Stimulated activated memory B cell treated with anti-CD40 and anti-IgM and Interleukin-4, amounts not matched to agents 10 μg/mL and 1 μg/mL and 100 μg/mL, for 72 hours (primary cell): ENCODE measurements around the gene LRIF1.
"Not testable (repeated sequence)": the region's sequence is repeated elsewhere in the genome, so short reads cannot be mapped to it uniquely, and the experiment has no call there.

Experiments
- ATAC-seq: fragments of 150-1000 bp; cut with Tn5 transposase; 2 replicates; pipeline ENCODE4 v1.10.0; 2021
- H3K27ac Mint-ChIP-seq: one replicate; pipeline ENCODE4 v1.8.0; 2022; ENCODE audit warnings: mild to moderate bottlenecking, mixed read lengths
- H3K27me3 Mint-ChIP-seq: one replicate; pipeline ENCODE4 v1.8.0; 2022; ENCODE audit warnings: mixed read lengths
- H3K36me3 Mint-ChIP-seq: one replicate; pipeline ENCODE4 v1.8.0; 2022; ENCODE audit warnings: mixed read lengths
- H3K4me1 Mint-ChIP-seq: one replicate; pipeline ENCODE4 v1.8.0; 2022; ENCODE audit warnings: mixed read lengths
- H3K4me3 Mint-ChIP-seq: one replicate; pipeline ENCODE4 v1.8.0; 2022; ENCODE audit warnings: mild to moderate bottlenecking, moderate library complexity, mixed read lengths
- H3K9me3 Mint-ChIP-seq: one replicate; pipeline ENCODE4 v1.8.0; 2022; ENCODE audit warnings: mixed read lengths

LRIF1 gene

GRCh38 chr1:110961902-110962301 lies 1.8 kb downstream of the LRIF1 start:
- Mint-ChIP-seq H3K4me1 (peaks cover 38% of the 10 kb centered on the region), H3K4me3 (peak overlapping the region; percentile 21), H3K27ac (no peak overlapping the region), H3K36me3 (peaks cover 39% of the 10 kb centered on the region), H3K9me3 (peaks cover 22% of the 10 kb centered on the region), H3K27me3 (no peaks in the 10 kb centered on the region)
- ATAC-seq: no peak

- H3K27me3 Mint-ChIP-seq: no peaks in the 10 kb centered on the region
- no peak overlapping the region for H3K4me3 Mint-ChIP-seq
- no peak overlapping the region for H3K27ac Mint-ChIP-seq
- peaks cover 39% of the 10 kb centered on the region for H3K36me3 Mint-ChIP-seq
- peaks cover 22% of the 10 kb centered on the region for H3K9me3 Mint-ChIP-seq
- H3K4me1 Mint-ChIP-seq: peaks cover 38% of the 10 kb centered on the region
- ATAC-seq: no peak
Observed at GRCh38 chr1:110960777-110961420, 2.8 kb downstream of the LRIF1 start.

- Mint-ChIP-seq H3K9me3 (peaks cover 18% of the 10 kb centered on the region), H3K4me1 (peaks cover 24% of the 10 kb centered on the region), H3K36me3 (peaks cover 38% of the 10 kb centered on the region), H3K27ac (no peak overlapping the region), H3K27me3 (no peaks in the 10 kb centered on the region), H3K4me3 (no peak overlapping the region)
- no peak for ATAC-seq
Observed at GRCh38 chr1:110957798-110958197, 5.9 kb downstream of the LRIF1 start.

GRCh38 chr1:110956586-110956985 lies 7.1 kb downstream of the LRIF1 start:
- H3K27ac Mint-ChIP-seq: no peak overlapping the region
- peaks cover 15% of the 10 kb centered on the region for H3K4me1 Mint-ChIP-seq
- ATAC-seq: no peak
- peaks cover 40% of the 10 kb centered on the region for H3K36me3 Mint-ChIP-seq
- H3K4me3 Mint-ChIP-seq: no peak overlapping the region
- H3K27me3 Mint-ChIP-seq: no peaks in the 10 kb centered on the region
- H3K9me3 Mint-ChIP-seq: peaks cover 18% of the 10 kb centered on the region

GRCh38 chr1:110953031-110953430 lies 10.7 kb downstream of the LRIF1 start:
- Mint-ChIP-seq H3K4me1 (no peaks in the 10 kb centered on the region), H3K4me3 (no peak overlapping the region), H3K9me3 (peaks cover 6% of the 10 kb centered on the region), H3K27me3 (no peaks in the 10 kb centered on the region), H3K27ac (no peak overlapping the region), H3K36me3 (peaks cover 58% of the 10 kb centered on the region)
- ATAC-seq: no peak

GRCh38 chr1:110952031-110952430 lies 11.7 kb downstream of the LRIF1 start:
- Mint-ChIP-seq H3K27me3 (no peaks in the 10 kb centered on the region), H3K36me3 (peaks cover 65% of the 10 kb centered on the region), H3K27ac (no peak overlapping the region), H3K4me3 (no peak overlapping the region), H3K9me3 (peaks cover 7% of the 10 kb centered on the region), H3K4me1 (no peaks in the 10 kb centered on the region)
- no peak for ATAC-seq

- H3K9me3 Mint-ChIP-seq: peaks cover 9% of the 10 kb centered on the region
- peaks cover 74% of the 10 kb centered on the region for H3K36me3 Mint-ChIP-seq
- no peak overlapping the region for H3K27ac Mint-ChIP-seq
- H3K27me3 Mint-ChIP-seq: no peaks in the 10 kb centered on the region
- H3K4me1 Mint-ChIP-seq: no peaks in the 10 kb centered on the region
- H3K4me3 Mint-ChIP-seq: no peak overlapping the region
- ATAC-seq: no peak
Observed at GRCh38 chr1:110951161-110951560, 12.6 kb downstream of the LRIF1 start.

GRCh38 chr1:110948038-110948810 lies 15.5 kb downstream of the LRIF1 start:
- no peak for ATAC-seq
- H3K36me3 Mint-ChIP-seq: peaks cover 70% of the 10 kb centered on the region
- no peak overlapping the region for H3K4me3 Mint-ChIP-seq
- H3K4me1 Mint-ChIP-seq: no peaks in the 10 kb centered on the region
- peaks cover 7% of the 10 kb centered on the region for H3K9me3 Mint-ChIP-seq
- no peak overlapping the region for H3K27ac Mint-ChIP-seq
- H3K27me3 Mint-ChIP-seq: no peaks in the 10 kb centered on the region

- H3K27ac Mint-ChIP-seq: no peak overlapping the region
- no peaks in the 10 kb centered on the region for H3K4me1 Mint-ChIP-seq
- H3K9me3 Mint-ChIP-seq: peaks cover 3% of the 10 kb centered on the region
- ATAC-seq: no peak
- H3K27me3 Mint-ChIP-seq: no peaks in the 10 kb centered on the region
- H3K36me3 Mint-ChIP-seq: peaks cover 44% of the 10 kb centered on the region
- H3K4me3 Mint-ChIP-seq: no peak overlapping the region
Observed at GRCh38 chr1:110945626-110946025, 18.1 kb downstream of the LRIF1 start.

GRCh38 chr1:110944806-110945205 lies 18.9 kb downstream of the LRIF1 start:
- Mint-ChIP-seq H3K4me3 (no peak overlapping the region), H3K36me3 (peaks cover 36% of the 10 kb centered on the region), H3K27ac (no peak overlapping the region), H3K9me3 (peaks cover 6% of the 10 kb centered on the region), H3K27me3 (no peaks in the 10 kb centered on the region), H3K4me1 (no peaks in the 10 kb centered on the region)
- ATAC-seq: no peak

- Mint-ChIP-seq H3K4me3 (no peak overlapping the region), H3K4me1 (no peaks in the 10 kb centered on the region), H3K27ac (no peak overlapping the region), H3K36me3 (peaks cover 43% of the 10 kb centered on the region), H3K9me3 (peaks cover 25% of the 10 kb centered on the region), H3K27me3 (no peaks in the 10 kb centered on the region)
- no peak for ATAC-seq
Observed at GRCh38 chr1:110936567-110936966, 27.2 kb downstream of the LRIF1 start.

GRCh38 chr1:110931097-110931496 lies 32.6 kb downstream of the LRIF1 start:
- H3K27ac Mint-ChIP-seq, H3K4me3 Mint-ChIP-seq, H3K27me3 Mint-ChIP-seq, ATAC-seq, H3K4me1 Mint-ChIP-seq: not testable (repeated sequence)
- H3K9me3 Mint-ChIP-seq: peaks cover 29% of the 10 kb centered on the region
- peaks cover 45% of the 10 kb centered on the region for H3K36me3 Mint-ChIP-seq

- Mint-ChIP-seq H3K9me3 (peaks cover 25% of the 10 kb centered on the region), H3K27me3 (no peaks in the 10 kb centered on the region), H3K4me3 (no peak overlapping the region), H3K4me1 (peaks cover 4% of the 10 kb centered on the region), H3K27ac (no peak overlapping the region), H3K36me3 (peaks cover 38% of the 10 kb centered on the region)
- no peak for ATAC-seq
Observed at GRCh38 chr1:110928904-110929303, 34.8 kb downstream of the LRIF1 start.

- no peaks in the 10 kb centered on the region for H3K27me3 Mint-ChIP-seq
- H3K36me3 Mint-ChIP-seq: peaks cover 38% of the 10 kb centered on the region
- peaks cover 25% of the 10 kb centered on the region for H3K9me3 Mint-ChIP-seq
- H3K27ac Mint-ChIP-seq: no peak overlapping the region
- H3K4me1 Mint-ChIP-seq: peaks cover 4% of the 10 kb centered on the region
- ATAC-seq: no peak
- no peak overlapping the region for H3K4me3 Mint-ChIP-seq
Observed at GRCh38 chr1:110928191-110928590, 35.5 kb downstream of the LRIF1 start.

GRCh38 chr1:110927484-110928075 lies 36.1 kb downstream of the LRIF1 start:
- Mint-ChIP-seq H3K9me3 (peaks cover 25% of the 10 kb centered on the region), H3K4me1 (peaks cover 4% of the 10 kb centered on the region), H3K36me3 (peaks cover 44% of the 10 kb centered on the region), H3K27me3 (no peaks in the 10 kb centered on the region), H3K27ac (no peak overlapping the region), H3K4me3 (no peak overlapping the region)
- no peak for ATAC-seq

GRCh38 chr1:110921953-110922352 lies 41.8 kb downstream of the LRIF1 start:
- Mint-ChIP-seq H3K9me3 (peaks cover 9% of the 10 kb centered on the region), H3K36me3 (peaks cover 38% of the 10 kb centered on the region), H3K27me3 (no peaks in the 10 kb centered on the region), H3K27ac (no peak overlapping the region), H3K4me1 (no peaks in the 10 kb centered on the region), H3K4me3 (no peak overlapping the region)
- ATAC-seq: no peak
